GM18517 (cell line): ENCODE results near the gene VRK1.

Experiments
- ATAC-seq: cut with Tn5 transposase; IDR thresholded peaks from one replicate; pipeline ENCODE4 v1.9.1; 2021; ENCODE audit warnings: mild to moderate bottlenecking, moderate library complexity; ENCODE audit not compliant: unreplicated experiment

The VRK1 gene

GRCh38 chr14:96916751-96917150 is 119.6 kb downstream of the VRK1 start:
- no peak for ATAC-seq

GRCh38 chr14:96917442-96917963 is 120.3 kb downstream of the VRK1 start:
- ATAC-seq, result no peak

- ATAC-seq, result no peak
Measured at GRCh38 chr14:96920023-96920422, 122.8 kb downstream of the VRK1 start.

- no peak for ATAC-seq
Measured at GRCh38 chr14:96920820-96921219, 123.6 kb downstream of the VRK1 start.

GRCh38 chr14:96922986-96923385 is 125.8 kb downstream of the VRK1 start:
- ATAC-seq, result no peak

- no peak for ATAC-seq
Measured at GRCh38 chr14:96925422-96925821, 128.2 kb downstream of the VRK1 start.

- ATAC-seq, result no peak
Measured at GRCh38 chr14:96926001-96926400, 128.8 kb downstream of the VRK1 start.

- ATAC-seq, result no peak
Measured at GRCh38 chr14:96928779-96929380, 131.7 kb downstream of the VRK1 start.

- no peak for ATAC-seq
Measured at GRCh38 chr14:96929950-96930349, 132.8 kb downstream of the VRK1 start.

- no peak for ATAC-seq
Measured at GRCh38 chr14:96930526-96930925, 133.3 kb downstream of the VRK1 start.
